GM18907 (cell line): ENCODE data around the gene TTLL13.
"Not testable (repeated sequence)": the region's sequence is repeated elsewhere in the genome, so short reads cannot be mapped to it uniquely, and the experiment has no call there.

Experiments
- ATAC-seq: cut with Tn5 transposase; IDR thresholded peaks from one replicate; pipeline ENCODE4 v1.9.1; 2021; ENCODE audit warnings: mild to moderate bottlenecking, moderate library complexity; ENCODE audit not compliant: unreplicated experiment

Gene TTLL13

DNA sequence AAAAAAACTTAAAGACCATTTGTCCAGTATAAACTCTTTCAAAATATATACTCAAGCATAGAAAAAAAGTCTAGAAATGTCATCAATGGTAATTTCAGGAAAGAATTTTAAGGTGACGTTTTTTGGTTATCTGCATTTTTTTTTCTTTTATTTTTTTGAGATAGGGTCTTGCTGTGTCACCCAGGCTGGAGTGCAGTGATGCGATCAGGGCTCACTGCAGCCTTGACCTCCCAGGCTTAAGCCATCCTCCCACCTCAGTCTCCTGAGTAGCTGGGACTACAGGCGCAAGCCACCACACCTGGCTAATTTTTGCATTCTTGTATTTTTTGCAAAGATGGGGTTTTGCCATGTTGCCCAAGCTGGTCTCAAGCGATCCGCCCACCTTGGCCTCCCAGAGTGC, 31.4 kb downstream of the TTLL13 start:
- not testable (repeated sequence) for ATAC-seq

DNA sequence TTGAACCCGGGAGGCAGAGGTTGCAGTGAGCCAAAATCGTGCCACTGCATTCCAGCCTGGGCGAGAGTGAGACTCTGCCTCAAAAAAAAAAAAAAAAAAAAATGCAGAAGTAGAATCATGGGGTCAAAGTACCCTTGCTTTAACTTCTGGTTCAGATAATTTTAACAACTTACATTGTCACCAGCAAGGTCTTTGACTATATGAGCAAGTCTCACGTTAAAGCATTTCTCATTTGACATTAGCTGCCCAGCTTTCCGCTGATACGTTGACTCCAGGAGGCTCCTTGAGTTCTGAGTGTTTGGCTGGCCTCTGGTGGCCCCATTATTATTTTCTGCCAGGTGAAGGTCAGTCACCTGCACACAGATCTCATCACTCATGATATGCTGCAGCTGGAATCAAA, 32.3 kb downstream of the TTLL13 start:
- not testable (repeated sequence) for ATAC-seq

DNA sequence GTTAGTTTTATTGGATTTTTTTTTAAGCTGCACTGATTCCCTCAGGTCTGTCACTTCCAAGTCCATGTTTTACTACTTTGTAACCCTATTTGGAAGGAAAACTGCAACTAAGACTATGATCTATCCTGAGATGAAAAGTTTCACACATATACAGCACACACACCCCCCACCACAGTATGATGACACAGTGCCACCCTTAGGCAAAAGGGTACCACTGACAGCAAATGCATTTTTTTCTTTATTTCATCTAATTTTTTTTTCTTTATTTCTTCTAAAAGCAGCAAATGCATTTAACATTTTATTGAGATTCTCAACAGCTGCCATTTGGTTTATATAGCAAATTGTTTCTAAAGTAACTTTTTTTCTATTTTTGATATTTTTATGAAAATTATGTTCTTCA, 37.3 kb downstream of the TTLL13 start:
- ATAC-seq: no peak

DNA sequence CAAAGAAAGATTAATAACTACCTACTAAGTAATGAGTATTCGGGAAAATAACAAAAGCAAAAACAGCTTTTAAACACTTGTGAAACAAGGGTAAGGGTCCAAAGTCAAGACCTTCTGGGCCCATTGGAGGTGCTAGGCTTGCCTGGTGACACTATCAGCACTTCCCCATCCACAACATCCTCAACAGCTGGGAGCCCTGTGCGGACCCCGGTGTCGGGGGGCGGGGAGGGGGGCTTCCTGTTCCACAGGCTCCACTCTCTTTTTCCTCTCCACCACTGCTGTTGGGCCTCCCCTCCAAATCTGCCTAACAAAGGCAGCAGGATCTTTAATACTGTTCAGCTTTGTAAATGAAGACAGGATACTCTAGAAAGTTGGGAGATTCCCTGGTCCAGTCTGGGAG, 37.7 kb downstream of the TTLL13 start:
- ATAC-seq: no peak

- ATAC-seq: no peak
Observed at GRCh38 chr15:90287946-90288345, 38.6 kb downstream of the TTLL13 start.

- ATAC-seq: no peak
Observed at GRCh38 chr15:90291679-90292356, 42.5 kb downstream of the TTLL13 start.

DNA sequence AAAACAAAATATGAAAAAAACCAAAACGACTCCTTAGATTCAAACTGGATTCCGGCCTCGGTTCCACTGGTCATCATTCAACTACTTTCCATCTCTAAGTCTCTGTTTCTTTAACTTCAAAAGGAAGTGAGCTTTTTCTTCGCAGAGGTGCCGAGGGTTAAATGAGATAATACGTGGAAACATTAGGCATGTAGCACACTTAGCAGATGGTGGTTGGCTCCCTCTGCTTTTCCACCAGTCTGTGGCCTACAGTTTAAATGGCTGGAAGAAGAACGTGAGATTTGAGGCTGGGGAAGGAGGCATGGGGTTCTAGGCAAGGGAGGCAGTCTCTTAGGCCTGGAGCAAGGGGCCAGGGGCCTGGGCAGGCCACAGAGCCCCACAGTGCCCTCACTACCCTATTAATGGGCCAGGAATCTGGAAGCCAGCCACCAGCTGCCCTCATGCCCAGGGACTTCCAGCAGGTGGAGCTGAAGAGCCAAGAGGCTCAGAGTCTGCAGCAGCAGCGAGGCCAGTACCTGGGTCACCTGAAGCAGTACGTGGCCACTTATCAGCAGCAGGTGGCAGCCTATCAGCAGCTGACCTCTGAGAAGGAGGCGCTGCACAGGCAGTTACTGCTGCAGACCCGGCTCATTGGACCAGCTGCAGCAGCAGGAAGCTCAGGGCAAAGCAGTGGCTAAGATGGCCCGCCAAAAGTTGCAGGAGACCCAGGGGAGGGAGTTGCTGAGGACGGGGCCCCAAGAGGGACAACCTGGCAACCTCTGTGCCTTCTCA, 43.9 kb downstream of the TTLL13 start:
- ATAC-seq: not testable (repeated sequence)

DNA sequence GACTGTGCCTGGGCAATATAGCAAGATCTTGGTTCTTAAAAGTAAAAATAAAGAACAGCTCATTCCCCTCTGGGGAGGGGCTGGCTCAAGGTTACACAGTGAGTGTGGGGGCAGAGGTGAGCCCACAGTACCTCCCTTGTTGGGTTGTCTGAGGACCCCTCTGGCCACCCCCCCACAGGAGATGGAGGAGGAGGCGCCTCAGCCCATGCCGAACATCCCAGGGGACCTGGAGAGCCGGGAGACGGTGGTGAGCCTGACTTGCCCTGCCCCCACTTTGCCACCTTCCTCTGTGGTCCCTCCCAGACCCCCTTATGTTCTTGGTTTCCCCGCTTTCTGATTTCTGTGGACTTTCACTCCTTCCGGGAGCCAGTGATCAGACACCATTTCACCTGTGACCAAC, 44.8 kb downstream of the TTLL13 start:
- no peak for ATAC-seq

GRCh38 chr15:90294601-90295269, 45.4 kb downstream of the TTLL13 start:
- no peak for ATAC-seq

GRCh38 chr15:90295270-90295648, 45.9 kb downstream of the TTLL13 start:
- ATAC-seq: no peak

DNA sequence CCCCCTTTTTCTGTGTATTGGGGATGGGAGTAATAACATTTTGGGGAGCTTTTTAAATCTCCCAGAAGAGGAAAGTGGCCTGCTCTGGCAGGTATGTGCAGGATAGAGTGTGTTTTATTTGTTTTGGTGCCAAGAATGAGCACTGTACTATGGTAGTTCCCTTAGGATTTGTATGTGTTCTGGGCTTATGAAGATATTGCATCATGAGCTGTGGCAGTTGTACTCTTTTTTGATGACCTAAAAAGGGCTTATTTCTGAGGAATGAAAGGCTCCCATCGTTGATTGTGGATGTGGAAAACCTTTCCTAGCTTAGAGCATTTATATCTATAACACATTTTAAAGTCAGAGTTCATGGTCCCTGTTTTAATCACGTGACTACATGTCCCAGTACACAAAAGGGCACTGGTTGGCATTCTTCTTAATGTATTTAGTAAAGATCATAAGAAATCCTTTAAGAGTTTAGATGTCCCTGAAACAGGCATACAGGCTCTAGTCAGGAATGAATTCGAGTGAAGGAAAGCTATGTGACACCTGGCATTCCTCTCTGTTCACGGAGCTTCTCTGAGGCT, 47.0 kb downstream of the TTLL13 start:
- ATAC-seq: not testable (repeated sequence)

DNA sequence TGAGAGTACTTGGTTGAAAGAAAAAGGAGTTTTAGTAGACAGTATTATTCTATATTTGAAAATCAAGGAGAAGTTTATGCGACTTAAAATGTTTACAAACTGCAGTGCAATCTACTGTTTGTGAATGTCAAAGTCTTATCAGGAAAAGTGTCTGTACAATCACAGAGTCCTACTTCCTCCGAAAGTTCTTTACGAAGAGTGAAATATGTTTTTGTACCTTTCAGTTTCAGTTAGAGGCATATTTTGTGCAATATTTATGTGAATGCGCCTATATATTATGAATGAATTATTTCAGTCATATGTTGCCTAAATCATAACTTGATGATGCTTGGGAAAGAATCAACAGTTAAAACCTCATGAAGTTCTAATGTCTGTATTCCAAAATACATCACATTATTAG, 47.7 kb downstream of the TTLL13 start:
- no peak for ATAC-seq

- ATAC-seq: no peak
Observed at GRCh38 chr15:90300541-90300940, 51.2 kb downstream of the TTLL13 start.

DNA sequence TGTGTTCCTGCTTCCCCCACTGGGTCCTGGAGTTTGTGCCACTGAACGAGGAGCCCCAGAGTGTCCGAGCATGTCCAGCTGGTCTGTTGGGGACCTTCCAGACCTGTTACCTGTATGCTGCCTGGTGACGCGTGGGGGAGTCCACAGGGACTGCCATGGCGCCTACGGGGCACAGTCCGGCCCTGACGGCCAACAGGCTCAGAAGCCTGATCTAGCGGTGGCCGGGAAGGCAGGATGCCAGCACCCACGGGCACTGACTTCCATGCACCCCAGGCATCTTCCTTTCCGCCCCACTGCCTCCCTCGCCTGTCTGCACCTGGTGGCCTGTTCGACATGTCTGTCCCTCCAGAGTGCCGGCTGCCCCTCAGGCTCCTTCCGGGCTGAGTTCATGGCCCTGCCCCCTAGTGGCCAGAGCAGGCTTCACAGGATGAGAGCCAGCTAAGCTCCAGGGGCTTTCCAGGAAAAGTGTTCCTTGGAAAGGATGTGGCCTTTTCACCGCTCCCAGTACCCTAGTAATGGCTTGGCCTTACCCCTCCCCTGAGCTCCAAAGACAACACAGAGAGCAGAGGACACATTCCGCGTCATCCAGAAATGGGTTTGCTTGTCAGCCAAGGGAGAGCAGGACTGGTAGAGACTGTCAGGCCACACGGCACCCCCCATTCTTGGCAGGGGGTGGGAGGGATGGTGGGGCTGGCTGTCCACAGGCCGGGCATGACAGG, 51.8 kb downstream of the TTLL13 start:
- no peak for ATAC-seq

- ATAC-seq: no peak
Observed at GRCh38 chr15:90301707-90302300, 52.4 kb downstream of the TTLL13 start.

DNA sequence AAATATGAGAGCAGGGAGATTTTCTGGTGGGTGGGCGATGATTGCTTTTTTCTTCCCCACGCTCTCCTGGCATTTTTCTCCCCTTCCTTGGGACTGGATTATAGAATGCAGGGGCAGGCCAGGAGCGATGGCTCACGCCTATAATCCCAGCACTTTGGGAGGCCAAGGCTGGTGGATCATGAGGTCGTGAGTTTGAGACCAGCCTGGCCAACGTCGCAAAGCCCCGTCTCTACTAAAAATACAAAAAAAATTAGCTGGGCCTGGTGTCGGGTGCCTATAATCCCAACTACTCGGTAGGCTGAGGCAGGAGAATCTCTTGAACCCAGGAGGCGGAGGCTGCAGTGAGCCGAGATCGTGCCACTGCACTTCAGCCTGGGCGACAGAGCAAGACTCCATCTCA, 56.0 kb downstream of the TTLL13 start:
- ATAC-seq: not testable (repeated sequence)

- ATAC-seq: no peak
Observed at GRCh38 chr15:90305932-90306331, 56.6 kb downstream of the TTLL13 start.

DNA sequence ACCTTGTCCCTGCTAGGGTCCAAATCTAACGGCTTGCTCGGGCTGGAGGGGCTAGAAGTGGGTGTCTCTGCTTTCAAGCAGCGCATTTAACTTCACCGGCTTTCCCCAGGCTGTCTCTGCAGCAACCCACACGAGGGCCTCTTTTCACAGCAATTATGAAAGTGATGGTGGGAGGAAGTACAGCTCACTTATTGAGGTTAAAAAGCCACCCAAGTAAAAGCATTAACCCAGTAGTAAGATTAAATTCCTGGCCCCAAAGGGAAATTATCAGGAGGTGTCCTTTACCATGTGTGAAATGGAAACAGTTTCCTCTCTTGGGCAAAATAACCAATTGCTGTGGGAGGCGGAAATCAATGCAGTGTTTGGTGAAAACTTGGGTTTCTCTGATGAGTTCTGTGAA, 57.2 kb downstream of the TTLL13 start:
- no peak for ATAC-seq

- no peak for ATAC-seq
Observed at GRCh38 chr15:90307661-90308060, 58.3 kb downstream of the TTLL13 start.

DNA sequence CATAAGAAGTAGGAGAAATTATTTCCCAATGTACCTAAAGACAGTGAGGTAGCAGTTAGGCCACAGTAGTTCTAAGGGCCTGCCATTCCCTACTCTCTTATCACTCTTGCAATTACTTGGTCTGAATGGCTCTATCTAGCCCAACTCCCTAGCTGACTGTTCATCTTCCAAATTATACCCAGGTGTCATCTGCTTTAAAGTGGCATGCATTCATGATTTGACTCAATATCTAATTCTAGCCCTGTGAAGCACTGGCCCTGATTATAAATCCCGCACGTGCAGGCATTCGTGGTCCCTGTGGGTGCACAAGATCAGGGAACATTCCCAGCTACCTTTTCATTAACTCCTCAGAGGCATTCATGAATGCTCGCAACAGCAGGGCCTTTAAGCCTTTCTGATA, 59.7 kb downstream of the TTLL13 start:
- ATAC-seq: no peak
